ENCODE results near the gene DMBX1. TPM values are rescaled to one million over a fixed set of nuclear protein-coding genes. Genes with fewer than 3 reads are reported as not detected.

Gene DMBX1
- total and polyA plus RNA-seq, 10 donors: not detected

GRCh38 chr1:46456411-46456963 is 33.1 kb upstream of the DMBX1 start:
- TF ChIP-seq CTCF (IDR thresholded peaks at IDR 0.05 in 8 of 11, conservative IDR thresholded peaks at IDR 0.05 in 3 of 11): no peak
- no peak for TF ChIP-seq POLR2AphosphoS5 (IDR thresholded peaks at IDR 0.05)
- TF ChIP-seq POLR2A (IDR thresholded peaks at IDR 0.05): no peak
- Histone ChIP-seq H3K9me3 (no peaks in the 10 kb centered on the region), H3K27me3 (replicated peaks in 1 of 7) (peaks cover 0 to 86% (median 0%) of the 10 kb centered on the region in 7 donors), H3K36me3 (no peaks in the 10 kb centered on the region), H3K27ac (no peak overlapping the region), H3K4me3 (no peak overlapping the region), H3K4me1 (no peaks in the 10 kb centered on the region)
- 66 to 77% (median 72%) methylated on average over 5 of the region's 5 CpGs for WGBS, 5 donors
- peak; percentile 56 for DNase-seq
- intact Hi-C loops (cut with DNase I; ENCODE audit: low total_unique reads): no loop called here

GRCh38 chr1:46457178-46457577 is 32.5 kb upstream of the DMBX1 start:
- Histone ChIP-seq H3K36me3 (no peaks in the 10 kb centered on the region), H3K4me3 (no peak overlapping the region), H3K9me3 (no peaks in the 10 kb centered on the region), H3K27me3 (replicated peaks in 1 of 7) (peaks cover 0 to 86% (median 0%) of the 10 kb centered on the region in 7 donors), H3K27ac (no peak overlapping the region), H3K4me1 (no peaks in the 10 kb centered on the region)
- TF ChIP-seq POLR2A (IDR thresholded peaks at IDR 0.05) (no peak), CTCF (IDR thresholded peaks at IDR 0.05 in 8 of 11, conservative IDR thresholded peaks at IDR 0.05 in 3 of 11) (no peak), POLR2AphosphoS5 (IDR thresholded peaks at IDR 0.05) (no peak)
- 82 to 88% (median 87%) methylated on average over 5 to 6 of the region's 6 CpGs for WGBS, 5 donors
- intact Hi-C loops (cut with DNase I; ENCODE audit: low total_unique reads): no loop called here
- DNase-seq: peak; percentile 50

- no peak overlapping the region for H3K4me3 ChIP-seq
- intact Hi-C loops (cut with DNase I; ENCODE audit: low total_unique reads): no loop called here
- 53 to 71% (median 62%) methylated on average over 4 of the region's 4 CpGs for WGBS, 5 donors
- no peak overlapping the region for H3K27ac ChIP-seq
- TF ChIP-seq POLR2AphosphoS5 (IDR thresholded peaks at IDR 0.05) (no peak), POLR2A (IDR thresholded peaks at IDR 0.05) (no peak), CTCF (IDR thresholded peaks at IDR 0.05 in 8 of 11, conservative IDR thresholded peaks at IDR 0.05 in 3 of 11) (no peak)
- H3K4me1 ChIP-seq: no peaks in the 10 kb centered on the region
- H3K27me3 ChIP-seq (replicated peaks in 1 of 7): peaks cover 0 to 81% (median 0%) of the 10 kb centered on the region in 7 donors
- DNase-seq: no peak
- no peaks in the 10 kb centered on the region for H3K36me3 ChIP-seq
- H3K9me3 ChIP-seq: no peaks in the 10 kb centered on the region
Measured at GRCh38 chr1:46458190-46458589, 31.4 kb upstream of the DMBX1 start.

GRCh38 chr1:46458846-46459245 is 30.8 kb upstream of the DMBX1 start:
- Histone ChIP-seq H3K4me1 (no peaks in the 10 kb centered on the region), H3K4me3 (no peak overlapping the region), H3K27me3 (replicated peaks in 1 of 7) (peaks cover 0 to 77% (median 0%) of the 10 kb centered on the region in 7 donors), H3K27ac (no peak overlapping the region), H3K36me3 (no peaks in the 10 kb centered on the region), H3K9me3 (no peaks in the 10 kb centered on the region)
- intact Hi-C loops (cut with DNase I; ENCODE audit: low total_unique reads): no loop called here
- no peak for DNase-seq
- WGBS, 5 donors: 71 to 78% (median 76%) methylated on average over 7 of the region's 7 CpGs
- no peak for TF ChIP-seq POLR2AphosphoS5 (IDR thresholded peaks at IDR 0.05)
- TF ChIP-seq CTCF (IDR thresholded peaks at IDR 0.05 in 8 of 11, conservative IDR thresholded peaks at IDR 0.05 in 3 of 11): no peak
- TF ChIP-seq POLR2A (IDR thresholded peaks at IDR 0.05): no peak
